Effector memory CD8-positive, alpha-beta T cell (primary cell): ENCODE data around the gene SNTB2.
"Not testable (repeated sequence)": the region's sequence is repeated elsewhere in the genome, so short reads cannot be mapped to it uniquely, and the experiment has no call there.

Experiments
- ATAC-seq: fragments of 150-1000 bp; cut with Tn5 transposase; replicated peaks from 2 replicates; pipeline ENCODE4 v1.10.0; 2021; ENCODE audit warnings: mild to moderate bottlenecking, moderate library complexity
- DNase-seq, 3 experiments: peaks; one replicate each; pipeline ENCODE4 v3.0.0; 2021
- H3K27ac Mint-ChIP-seq, 2 donors: one replicate each; pipeline ENCODE4 v1.8.0; 2022; ENCODE audit warnings: mild to moderate bottlenecking in 2 of 2, mixed read lengths in 2 of 2, moderate library complexity in 2 of 2
- H3K27me3 Mint-ChIP-seq, 2 donors: one replicate each; pipeline ENCODE4 v1.8.0; 2022; ENCODE audit warnings: mixed read lengths in 2 of 2
- H3K36me3 Mint-ChIP-seq: one replicate; pipeline ENCODE4 v1.8.0; 2022; ENCODE audit warnings: mild to moderate bottlenecking, moderate library complexity, mixed read lengths; ENCODE audit not compliant: insufficient read depth
- H3K4me1 Mint-ChIP-seq, 2 donors: one replicate each; pipeline ENCODE4 v1.8.0; 2022; ENCODE audit warnings: low read depth in 2 of 2, mixed read lengths in 2 of 2
- H3K4me3 Mint-ChIP-seq, 2 donors: one replicate each; pipeline ENCODE4 v1.8.0; 2022; ENCODE audit warnings: mild to moderate bottlenecking in 2 of 2, mixed read lengths in 2 of 2, moderate library complexity in 2 of 2
- H3K9me3 Mint-ChIP-seq, 2 donors: one replicate each; pipeline ENCODE4 v1.8.0; 2022; ENCODE audit warnings: mixed read lengths in 2 of 2

Gene SNTB2

DNA sequence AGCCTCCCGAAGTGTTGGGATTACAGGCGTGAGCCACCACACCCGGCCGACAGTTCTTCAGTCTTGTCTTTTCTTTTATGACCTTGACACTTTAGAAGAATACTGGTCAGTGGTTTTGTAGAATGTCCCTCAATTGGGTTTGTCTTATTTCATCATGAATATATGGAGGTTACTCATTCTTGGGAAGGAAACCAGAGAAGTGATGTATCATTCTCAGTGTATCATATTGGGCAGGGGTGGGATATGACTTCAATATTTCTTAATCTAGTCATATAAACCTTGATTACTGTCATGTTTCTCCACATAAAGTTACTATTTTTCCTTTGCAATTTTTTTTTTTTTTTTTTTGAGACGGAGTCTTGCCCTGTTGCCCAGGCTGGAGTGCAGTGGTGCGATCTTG lies 36.9 kb downstream of the SNTB2 start:
- DNase-seq (no peak), ATAC-seq (no peak)
- Mint-ChIP-seq H3K36me3 (peaks cover 10% of the 10 kb centered on the region), H3K9me3 (no peaks in the 10 kb centered on the region), H3K27ac (no peak overlapping the region), H3K4me3 (no peak overlapping the region), H3K4me1 (peaks cover 13 to 18% of the 10 kb centered on the region in 2 donors), H3K27me3 (no peaks in the 10 kb centered on the region)

DNA sequence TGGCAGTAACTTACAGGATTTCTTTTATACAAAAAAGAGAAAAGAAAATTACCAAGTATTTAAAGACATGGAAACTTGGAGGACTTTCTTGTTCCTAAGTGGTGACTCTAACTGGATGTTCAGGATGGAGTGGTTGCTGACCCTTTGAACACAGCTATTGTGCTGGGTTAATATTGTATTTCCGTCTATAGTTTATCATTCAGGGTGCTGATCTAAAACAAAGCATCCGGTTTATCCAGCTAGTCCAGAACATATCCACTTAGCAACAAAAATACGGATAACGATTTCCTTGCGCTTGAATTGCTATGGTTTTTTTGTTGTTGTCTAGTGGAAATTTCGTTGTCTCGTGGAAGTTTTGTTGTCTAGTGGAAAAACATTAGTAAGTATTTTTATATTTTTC lies 38.2 kb downstream of the SNTB2 start:
- ATAC-seq (no peak), DNase-seq (no peak)
- no peaks in the 10 kb centered on the region for H3K9me3 Mint-ChIP-seq
- no peak overlapping the region for H3K4me3 Mint-ChIP-seq
- H3K27me3 Mint-ChIP-seq: no peaks in the 10 kb centered on the region
- no peak overlapping the region for H3K27ac Mint-ChIP-seq
- H3K4me1 Mint-ChIP-seq: peaks cover 10 to 12% of the 10 kb centered on the region in 2 donors
- H3K36me3 Mint-ChIP-seq: peaks cover 10% of the 10 kb centered on the region

DNA sequence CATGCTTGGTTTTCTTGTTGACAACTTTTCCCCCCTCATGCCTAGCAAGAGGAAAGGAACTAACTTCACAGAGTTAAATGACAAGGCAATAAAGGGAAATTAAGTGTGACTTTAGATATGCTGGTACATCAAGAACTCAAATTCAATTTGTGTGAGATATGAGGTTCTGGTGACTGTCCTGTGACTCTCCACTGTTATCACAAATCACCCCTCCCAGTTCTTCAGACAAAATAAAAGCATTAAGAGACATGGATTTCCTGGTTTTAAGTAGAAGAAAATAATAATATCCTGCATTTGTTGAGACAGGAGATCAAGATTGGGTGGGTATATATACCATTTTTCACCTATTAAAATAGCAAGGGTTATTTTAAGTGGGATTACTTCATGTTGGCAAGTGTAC lies 46.2 kb downstream of the SNTB2 start:
- H3K9me3 Mint-ChIP-seq: no peaks in the 10 kb centered on the region
- no peaks in the 10 kb centered on the region for H3K27me3 Mint-ChIP-seq
- no peak overlapping the region for H3K4me3 Mint-ChIP-seq
- DNase-seq: no peak
- ATAC-seq: no peak
- peaks cover 6% of the 10 kb centered on the region for H3K36me3 Mint-ChIP-seq
- peaks cover 4% of the 10 kb centered on the region in 2 donors for H3K4me1 Mint-ChIP-seq
- H3K27ac Mint-ChIP-seq: no peak overlapping the region

DNA sequence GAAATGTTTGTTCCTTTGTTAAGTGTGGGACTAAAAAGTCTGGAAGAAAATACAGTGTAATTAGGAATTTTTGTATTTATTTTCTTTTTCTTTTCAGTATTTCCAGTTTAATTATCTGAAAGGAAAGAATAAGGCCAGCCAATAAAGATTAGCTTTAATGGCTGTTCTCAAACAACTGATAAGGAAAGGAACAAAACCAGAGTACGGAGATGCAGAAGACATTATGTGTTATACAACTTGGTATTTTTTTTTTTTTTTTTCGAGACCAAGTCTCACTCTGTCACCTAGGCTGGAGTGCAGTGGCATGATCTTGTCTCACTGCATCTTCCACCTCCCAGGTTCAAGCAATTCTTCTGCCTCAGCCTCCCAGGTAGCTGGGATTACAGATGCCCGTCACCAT lies 47.5 kb downstream of the SNTB2 start:
- Mint-ChIP-seq H3K4me3 (no peak overlapping the region), H3K9me3 (no peaks in the 10 kb centered on the region), H3K27ac (no peak overlapping the region), H3K36me3 (peaks cover 6% of the 10 kb centered on the region), H3K27me3 (no peaks in the 10 kb centered on the region), H3K4me1 (peaks cover 4% of the 10 kb centered on the region in 2 donors)
- no peak for ATAC-seq
- no peak for DNase-seq

DNA sequence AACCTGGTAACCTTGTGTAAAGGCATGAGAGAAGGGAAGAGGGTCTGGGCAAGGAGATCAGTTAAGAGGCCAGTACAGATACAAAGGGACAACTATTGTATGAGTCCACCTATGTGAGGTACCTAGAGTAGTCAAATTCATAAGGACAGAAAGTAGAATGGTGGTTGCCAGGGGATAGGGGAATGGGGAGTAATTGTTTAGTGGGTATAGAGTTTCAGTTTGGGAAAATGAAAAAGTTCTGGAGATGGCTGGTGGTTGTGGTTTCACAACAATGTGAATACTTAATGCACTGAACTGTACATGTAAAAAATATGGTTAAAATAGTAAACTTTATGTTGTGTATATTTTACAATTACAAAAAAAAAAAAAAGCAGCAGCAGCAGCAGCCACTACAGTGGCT lies 49.4 kb downstream of the SNTB2 start:
- Mint-ChIP-seq H3K4me3 (no peak overlapping the region), H3K27me3 (no peaks in the 10 kb centered on the region), H3K9me3 (no peaks in the 10 kb centered on the region), H3K27ac (no peak overlapping the region), H3K36me3 (no peaks in the 10 kb centered on the region), H3K4me1 (peaks cover 0 to 4% of the 10 kb centered on the region in 2 donors)
- ATAC-seq (no peak), DNase-seq (no peak)

DNA sequence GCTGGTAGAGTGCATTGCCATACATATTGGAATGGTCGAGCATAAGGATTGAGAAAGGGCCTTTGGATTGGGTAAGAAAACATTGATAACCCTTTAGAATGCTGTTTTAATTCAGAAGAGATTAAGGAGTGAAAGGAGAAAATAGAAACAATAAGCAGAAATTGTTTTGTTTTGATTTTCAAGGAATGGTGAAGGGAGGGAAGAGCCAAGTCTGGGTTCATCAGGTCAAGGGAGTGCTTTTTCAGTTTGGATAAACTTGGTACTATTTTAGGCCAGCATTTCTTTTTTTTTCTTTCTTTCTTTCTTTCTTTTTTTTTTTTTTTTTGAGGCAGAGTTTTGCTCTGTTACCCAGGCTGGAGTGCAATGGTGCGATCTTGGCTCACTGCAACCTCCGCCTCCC lies 50.3 kb downstream of the SNTB2 start:
- H3K27ac Mint-ChIP-seq: no peak overlapping the region
- DNase-seq: no peak
- no peaks in the 10 kb centered on the region for H3K36me3 Mint-ChIP-seq
- no peaks in the 10 kb centered on the region for H3K27me3 Mint-ChIP-seq
- peaks cover 0 to 4% of the 10 kb centered on the region in 2 donors for H3K4me1 Mint-ChIP-seq
- ATAC-seq: no peak
- no peaks in the 10 kb centered on the region for H3K9me3 Mint-ChIP-seq
- no peak overlapping the region for H3K4me3 Mint-ChIP-seq

DNA sequence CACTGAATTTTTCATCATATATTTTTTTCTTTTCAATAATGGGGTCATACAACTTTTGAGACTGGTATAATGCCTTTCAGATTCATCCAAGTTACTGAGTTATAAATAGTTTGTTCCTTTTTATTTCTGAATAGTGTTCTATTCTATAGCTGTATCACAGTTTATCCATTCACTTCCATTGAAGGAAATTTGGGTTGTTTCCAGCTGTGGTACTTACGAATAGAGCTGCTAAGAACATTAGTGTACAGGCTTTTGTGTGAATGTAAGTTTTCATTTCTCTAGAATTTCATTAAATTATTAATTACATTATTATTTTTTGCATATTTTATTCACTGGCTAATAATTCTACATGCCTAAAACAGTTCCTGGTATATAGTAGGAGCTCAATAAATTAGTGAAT lies 52.9 kb downstream of the SNTB2 start:
- Mint-ChIP-seq H3K27ac (no peak overlapping the region), H3K4me3 (no peak overlapping the region), H3K27me3 (no peaks in the 10 kb centered on the region), H3K9me3 (no peaks in the 10 kb centered on the region), H3K36me3 (no peaks in the 10 kb centered on the region), H3K4me1 (peaks cover 6 to 7% of the 10 kb centered on the region in 2 donors)
- ATAC-seq (no peak), DNase-seq (no peak)

DNA sequence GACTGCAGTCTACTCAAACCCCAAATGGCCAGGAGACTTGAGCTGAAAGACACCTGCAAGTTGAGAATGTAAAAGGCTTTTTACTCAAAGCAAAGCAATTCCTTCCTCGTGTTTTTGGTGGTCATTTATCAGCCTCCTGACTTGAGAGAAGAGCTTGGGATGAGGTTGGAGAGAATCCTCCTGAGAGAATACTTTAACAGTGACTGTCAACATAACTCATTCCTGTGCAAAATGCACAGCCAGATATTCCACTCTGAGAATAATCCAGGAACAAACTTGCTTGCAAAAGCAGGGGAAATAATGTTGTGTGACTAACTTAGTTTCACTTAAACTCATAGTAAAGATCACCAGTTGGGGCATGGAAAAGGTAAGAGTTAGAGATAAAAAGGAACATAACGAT lies 53.4 kb downstream of the SNTB2 start:
- ATAC-seq: no peak
- H3K27ac Mint-ChIP-seq: no peak overlapping the region
- DNase-seq: no peak
- no peaks in the 10 kb centered on the region for H3K36me3 Mint-ChIP-seq
- no peaks in the 10 kb centered on the region for H3K9me3 Mint-ChIP-seq
- no peak overlapping the region for H3K4me3 Mint-ChIP-seq
- H3K4me1 Mint-ChIP-seq: peaks cover 5 to 6% of the 10 kb centered on the region in 2 donors
- H3K27me3 Mint-ChIP-seq: no peaks in the 10 kb centered on the region

DNA sequence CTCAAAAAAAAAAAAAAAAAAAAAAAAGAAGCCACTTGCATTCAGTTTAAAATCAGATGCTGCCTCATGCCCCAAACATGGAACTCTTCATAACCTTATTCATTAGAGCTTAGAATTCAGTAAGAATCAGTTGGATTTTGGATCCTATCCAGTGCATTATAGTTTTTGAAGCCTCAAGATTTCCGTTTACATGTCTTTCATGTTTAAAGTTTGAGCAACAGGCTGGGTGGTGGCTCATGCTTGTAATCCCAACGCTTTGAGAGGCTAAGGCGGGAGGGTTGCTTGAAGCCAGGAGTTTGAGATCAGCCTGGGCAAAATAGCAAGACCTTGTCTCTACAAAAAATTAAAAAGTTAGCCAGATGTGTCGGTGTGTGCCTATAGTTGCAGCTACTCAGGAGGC lies 55.0 kb downstream of the SNTB2 start:
- ATAC-seq: no peak
- Mint-ChIP-seq H3K9me3 (no peaks in the 10 kb centered on the region), H3K27ac (no peak overlapping the region), H3K4me1 (peaks cover 6% of the 10 kb centered on the region in 2 donors), H3K36me3 (no peaks in the 10 kb centered on the region), H3K4me3 (no peak overlapping the region), H3K27me3 (no peaks in the 10 kb centered on the region)
- no peak for DNase-seq

DNA sequence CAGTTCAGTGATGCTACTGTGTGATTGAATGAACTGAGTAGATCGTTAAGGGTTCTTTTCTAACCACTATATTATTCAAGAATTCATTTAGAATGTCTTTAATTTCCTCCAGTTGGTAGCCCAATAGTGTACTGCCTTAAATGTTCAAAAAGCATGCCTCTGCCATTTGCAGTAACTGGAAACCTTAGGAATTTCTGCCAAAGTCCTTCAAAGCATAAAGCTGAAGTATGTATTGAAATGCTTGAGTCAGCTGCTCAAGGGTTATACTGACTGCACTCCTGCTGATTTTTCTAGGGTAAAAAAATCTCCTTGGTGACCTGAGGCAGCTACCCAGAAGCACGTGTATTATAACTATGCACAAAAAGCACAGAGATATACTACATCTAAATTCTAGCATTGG lies 56.5 kb downstream of the SNTB2 start:
- no peak overlapping the region for H3K27ac Mint-ChIP-seq
- H3K4me1 Mint-ChIP-seq: peaks cover 6% of the 10 kb centered on the region in 2 donors
- ATAC-seq: no peak
- no peak overlapping the region for H3K4me3 Mint-ChIP-seq
- no peaks in the 10 kb centered on the region for H3K27me3 Mint-ChIP-seq
- H3K9me3 Mint-ChIP-seq: no peaks in the 10 kb centered on the region
- no peak for DNase-seq
- H3K36me3 Mint-ChIP-seq: peaks cover 2% of the 10 kb centered on the region

DNA sequence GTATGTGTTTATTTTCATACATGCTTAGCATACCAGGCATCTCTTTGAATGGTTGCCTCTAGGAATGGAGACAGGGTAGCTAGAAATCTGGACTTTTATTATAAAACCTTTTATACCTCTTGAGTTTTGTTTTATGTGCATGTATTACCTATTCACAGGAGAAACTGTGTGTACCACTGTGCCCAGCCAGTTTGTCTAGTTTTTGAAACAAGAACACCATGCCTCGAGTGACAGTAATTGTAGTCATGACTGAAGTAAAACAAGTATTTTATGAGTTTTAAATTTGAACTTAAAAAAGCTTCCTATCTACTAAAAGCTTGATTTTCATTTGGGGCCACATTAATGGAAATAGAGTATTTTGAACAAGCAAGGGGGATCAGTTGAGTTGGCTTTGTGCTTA lies 57.4 kb downstream of the SNTB2 start:
- no peak overlapping the region for H3K27ac Mint-ChIP-seq
- no peaks in the 10 kb centered on the region for H3K9me3 Mint-ChIP-seq
- no peak for ATAC-seq
- no peaks in the 10 kb centered on the region for H3K27me3 Mint-ChIP-seq
- H3K4me3 Mint-ChIP-seq: no peak overlapping the region
- H3K36me3 Mint-ChIP-seq: peaks cover 5% of the 10 kb centered on the region
- DNase-seq: no peak
- H3K4me1 Mint-ChIP-seq: peaks cover 6 to 7% of the 10 kb centered on the region in 2 donors

DNA sequence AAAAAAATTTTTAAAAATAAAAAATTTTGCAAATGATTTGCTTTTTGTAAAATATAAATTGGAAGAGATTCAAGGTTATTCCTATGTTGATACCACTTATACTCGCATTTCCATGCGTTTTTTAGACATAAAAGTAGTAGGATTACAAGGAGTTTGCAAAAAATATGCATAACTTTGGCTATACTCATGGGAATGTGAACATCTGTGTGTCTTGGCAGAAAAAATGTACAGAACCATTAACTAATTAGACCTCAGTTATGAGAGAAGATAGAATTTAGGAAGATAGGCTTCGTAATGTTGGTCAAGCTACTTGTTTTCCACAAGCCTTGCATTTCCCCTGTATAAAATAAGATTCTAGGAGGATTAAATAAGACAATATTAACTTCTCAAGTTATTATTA lies 63.1 kb downstream of the SNTB2 start:
- ATAC-seq: no peak
- Mint-ChIP-seq H3K36me3 (peaks cover 9% of the 10 kb centered on the region), H3K4me1 (peaks cover 13 to 17% of the 10 kb centered on the region in 2 donors), H3K4me3 (no peak overlapping the region), H3K27me3 (no peaks in the 10 kb centered on the region), H3K27ac (no peak overlapping the region), H3K9me3 (no peaks in the 10 kb centered on the region)
- DNase-seq: no peak

DNA sequence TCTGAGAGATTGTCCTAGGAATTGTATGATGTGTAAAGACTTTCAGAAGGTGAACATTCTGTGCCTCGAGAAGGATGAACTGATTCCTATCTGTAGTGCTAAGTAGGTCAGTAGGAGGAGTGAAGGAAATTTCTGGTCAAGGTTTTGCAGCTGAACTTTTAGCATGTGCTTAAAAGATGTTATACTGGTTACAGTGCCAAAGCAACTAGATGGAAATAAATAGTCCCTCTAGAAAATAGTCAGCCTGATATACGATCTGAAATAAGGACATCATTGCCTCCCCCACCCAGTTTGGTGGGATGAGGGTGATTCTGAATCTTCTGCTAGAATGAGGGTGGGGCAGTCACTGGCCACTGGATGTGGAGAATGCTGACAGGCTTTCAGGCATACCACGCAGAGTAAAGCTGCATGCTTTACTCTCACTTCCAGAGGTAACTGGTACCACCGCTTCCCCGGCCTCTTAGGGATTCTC lies 66.9 kb downstream of the SNTB2 start:
- H3K4me3 Mint-ChIP-seq: peak overlapping the region; percentile 44 to 69
- no peaks in the 10 kb centered on the region for H3K9me3 Mint-ChIP-seq
- peak; percentile 84 for ATAC-seq
- no peaks in the 10 kb centered on the region for H3K27me3 Mint-ChIP-seq
- DNase-seq: no peak
- peaks cover 13 to 19% of the 10 kb centered on the region in 2 donors for H3K4me1 Mint-ChIP-seq
- H3K36me3 Mint-ChIP-seq: peaks cover 7% of the 10 kb centered on the region
- H3K27ac Mint-ChIP-seq: peak overlapping the region; percentile 77 to 86

DNA sequence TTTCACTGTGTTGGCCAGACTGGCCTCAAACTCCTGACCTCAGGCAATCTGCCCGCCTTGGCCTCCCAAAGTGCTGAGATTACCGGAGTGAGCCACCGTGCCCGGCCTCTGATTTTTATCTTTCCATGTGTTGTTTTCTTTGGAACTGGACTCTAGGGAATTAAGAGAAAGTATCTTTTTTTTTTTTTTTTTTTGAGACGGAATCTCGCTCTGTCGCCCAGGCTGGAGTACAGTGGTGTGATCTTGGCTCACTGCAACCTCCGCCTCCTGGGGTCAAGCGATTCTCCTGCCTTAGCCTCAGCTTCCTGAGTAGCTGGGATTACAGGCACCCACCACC lies 72.4 kb downstream of the SNTB2 start:
- not testable (repeated sequence) for ATAC-seq, H3K27me3 Mint-ChIP-seq

DNA sequence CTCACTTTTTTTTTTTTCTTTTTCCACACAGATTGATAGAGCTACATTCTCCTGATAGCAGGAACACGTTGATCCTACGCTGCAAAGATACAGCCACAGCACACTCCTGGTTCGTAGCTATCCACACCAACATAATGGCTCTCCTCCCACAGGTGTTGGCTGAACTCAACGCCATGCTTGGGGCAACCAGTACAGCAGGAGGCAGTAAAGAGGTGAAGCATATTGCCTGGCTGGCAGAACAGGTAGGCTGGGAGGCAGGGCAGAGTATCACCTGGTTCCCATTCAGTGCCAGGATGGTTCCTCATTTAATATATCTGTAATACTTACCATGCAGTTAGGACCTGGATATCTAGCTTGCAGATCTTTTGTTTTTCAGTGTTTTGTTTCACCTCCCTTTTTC lies 73.1 kb downstream of the SNTB2 start:
- Mint-ChIP-seq H3K9me3 (no peaks in the 10 kb centered on the region), H3K27me3 (no peaks in the 10 kb centered on the region), H3K27ac (no peak overlapping the region), H3K36me3 (peaks cover 29% of the 10 kb centered on the region), H3K4me3 (no peak overlapping the region), H3K4me1 (peaks cover 4 to 18% of the 10 kb centered on the region in 2 donors)
- DNase-seq: no peak
- no peak for ATAC-seq

More for the DNA sequence above, 72.4 kb downstream of the SNTB2 start:
- Mint-ChIP-seq H3K36me3 (peaks cover 29% of the 10 kb centered on the region), H3K27ac (peak overlapping the region in 1 of 2 donors; percentile 8), H3K4me1 (peaks cover 5 to 13% of the 10 kb centered on the region in 2 donors)
- DNase-seq, H3K9me3 Mint-ChIP-seq, H3K4me3 Mint-ChIP-seq: not testable (repeated sequence)
